MG63 (cell line): ENCODE data around the gene NPIPB4. TPM values are rescaled to one million over a fixed set of nuclear protein-coding genes. Genes with fewer than 3 reads are reported as not detected.
A peak's percentile ranks its signal among the peaks of the same experiment; 100 is the strongest.
"Not testable (repeated sequence)": the region's sequence is repeated elsewhere in the genome, so short reads cannot be mapped to it uniquely, and the experiment has no call there.

Experiments used
- DNase-seq: peaks from one replicate; pipeline ENCODE4 v3.0.0-alpha.2; 2020
- H3K27me3 ChIP-seq: fragments of 250-450 bp; sonication (Bioruptor Pico); 2 replicates; pipeline ENCODE4 v1.5.1; 2020; ENCODE audit warnings: mild to moderate bottlenecking, moderate library complexity
- H3K36me3 ChIP-seq: fragments of 250-450 bp; sonication (Bioruptor Pico); 2 replicates; pipeline ENCODE4 v1.5.1; 2020; ENCODE audit warnings: mild to moderate bottlenecking, moderate library complexity
- H3K4me3 ChIP-seq: fragments of 250-450 bp; sonication (Bioruptor Pico); 2 replicates; pipeline ENCODE4 v1.5.1; 2020; ENCODE audit warnings: mild to moderate bottlenecking, moderate library complexity
- H3K9me3 ChIP-seq: fragments of 250-450 bp; sonication (Bioruptor Pico); 2 replicates; pipeline ENCODE4 v1.5.1; 2020; ENCODE audit warnings: mild to moderate bottlenecking, moderate library complexity
- total RNA-seq: library from RNA; depleted of rRNA; stranded (reverse); fragments of >200 nt; shearing (Covaris generic); gene quantifications from 2 replicates; pipeline ENCODE4 v1.2.3, GENCODE V29; 2014; ENCODE audit warnings: low replicate concordance; rRNA removed

The NPIPB4 gene
- total RNA-seq, result 4.2 and 4.9 TPM in 2 replicates

DNA sequence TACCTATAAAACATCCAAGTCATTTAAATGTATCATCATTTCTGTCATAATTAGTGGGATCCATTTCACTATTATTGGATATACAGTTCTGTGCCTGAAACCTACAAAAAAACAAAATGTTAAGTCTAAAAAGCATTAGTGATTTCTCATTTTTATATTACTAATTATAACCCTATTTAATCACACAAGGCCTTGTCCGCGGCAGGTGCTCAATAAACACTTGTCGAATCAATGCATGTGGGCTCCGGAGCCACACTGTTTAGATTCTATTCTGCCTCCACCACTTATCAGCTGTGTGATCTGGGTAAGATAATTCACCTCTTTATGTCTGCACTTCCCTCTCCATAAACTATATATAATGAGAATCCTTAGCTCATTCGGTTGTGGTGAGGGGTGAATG is at the start of gene NPIPB4:
Gene NPIPB4 (minus strand): TSS at position 101 of the 400 bp plus-strand sequence. CDS start 378 bp downstream, outside the sequence.
- not testable (repeated sequence) for H3K9me3 ChIP-seq, H3K27me3 ChIP-seq, H3K36me3 ChIP-seq, DNase-seq, H3K4me3 ChIP-seq

DNA sequence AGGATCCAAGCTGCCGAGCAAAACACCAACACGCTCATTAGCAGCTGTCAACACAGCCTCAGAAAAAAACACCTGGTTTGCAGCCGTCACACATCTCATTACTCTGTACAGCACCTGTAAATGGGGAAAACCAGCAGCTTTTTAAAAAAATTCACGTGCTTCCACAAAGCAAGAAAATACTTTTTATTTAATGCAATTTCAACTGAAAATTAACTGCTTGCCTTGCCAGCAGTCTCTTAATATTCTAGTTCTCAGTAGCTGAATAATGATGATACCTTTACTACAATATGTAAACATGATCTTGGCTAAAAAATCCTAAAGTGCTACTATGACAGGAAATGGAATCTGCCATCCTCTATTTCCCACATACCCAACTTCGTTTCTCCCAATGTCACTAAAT is 41.4 kb upstream of the NPIPB4 start:
- H3K27me3 ChIP-seq, H3K4me3 ChIP-seq, DNase-seq, H3K9me3 ChIP-seq, H3K36me3 ChIP-seq: not testable (repeated sequence)

DNA sequence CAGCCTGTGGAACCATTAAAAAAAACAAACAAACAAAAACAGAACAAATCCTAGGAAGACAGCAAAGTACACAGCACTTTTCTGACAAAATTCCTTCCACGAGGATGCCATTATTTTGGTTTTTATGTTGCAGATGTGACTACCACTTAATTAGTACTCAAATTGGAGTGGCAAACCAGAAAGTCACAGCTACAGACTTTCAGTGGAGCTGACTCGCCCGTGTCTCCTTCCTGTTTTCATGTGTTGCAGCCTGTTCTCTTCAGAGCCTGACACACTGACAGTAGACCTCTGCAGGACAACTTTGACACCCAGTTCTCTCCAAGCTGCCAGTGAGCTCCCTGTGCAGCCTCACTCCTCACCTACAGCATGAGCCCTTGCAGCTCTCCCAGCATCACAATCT is 24.4 kb upstream of the NPIPB4 start:
- peak; percentile 0 for DNase-seq
- H3K9me3 ChIP-seq, H3K4me3 ChIP-seq, H3K27me3 ChIP-seq, H3K36me3 ChIP-seq: not testable (repeated sequence)

DNA sequence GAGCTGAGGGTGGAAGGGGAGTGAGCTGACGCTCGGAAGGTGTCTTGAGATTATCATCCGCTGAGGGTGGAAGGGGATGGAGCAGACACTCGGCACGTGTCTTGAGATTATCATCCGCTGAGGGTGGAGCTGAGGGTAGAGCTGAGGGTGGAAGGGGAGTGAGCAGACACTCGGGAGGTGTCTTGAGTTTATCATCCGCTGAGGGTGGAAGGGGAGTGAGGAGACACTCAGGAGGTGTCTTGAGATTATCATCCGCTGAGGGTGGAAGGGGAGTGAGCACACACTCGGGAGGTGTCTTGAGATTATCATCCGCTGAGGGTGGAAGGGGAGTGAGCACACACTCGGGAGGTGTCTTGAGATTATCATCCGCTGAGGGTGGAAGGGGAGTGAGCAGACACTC is 20.4 kb downstream of the NPIPB4 start:
- not testable (repeated sequence) for H3K9me3 ChIP-seq, H3K36me3 ChIP-seq, H3K4me3 ChIP-seq, H3K27me3 ChIP-seq, DNase-seq

DNA sequence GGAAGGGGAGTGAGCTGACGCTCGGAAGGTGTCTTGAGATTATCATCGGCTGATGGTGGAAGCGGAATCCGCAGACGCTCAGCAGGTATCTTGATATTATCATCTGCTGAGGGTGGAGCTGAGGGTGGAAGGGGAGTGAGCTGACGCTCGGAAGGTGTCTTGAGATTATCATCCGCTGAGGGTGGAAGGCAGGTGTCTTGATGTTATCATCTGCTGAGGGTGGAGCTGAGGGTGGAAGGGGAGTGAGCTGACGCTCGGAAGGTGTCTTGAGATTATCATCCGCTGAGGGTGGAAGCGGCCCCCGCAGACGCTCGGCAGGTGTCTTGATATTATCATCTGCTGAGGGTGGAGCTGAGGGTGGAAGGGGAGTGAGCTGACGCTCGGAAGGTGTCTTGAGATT is 21.2 kb downstream of the NPIPB4 start:
- not testable (repeated sequence) for H3K27me3 ChIP-seq, H3K4me3 ChIP-seq, DNase-seq, H3K36me3 ChIP-seq, H3K9me3 ChIP-seq

DNA sequence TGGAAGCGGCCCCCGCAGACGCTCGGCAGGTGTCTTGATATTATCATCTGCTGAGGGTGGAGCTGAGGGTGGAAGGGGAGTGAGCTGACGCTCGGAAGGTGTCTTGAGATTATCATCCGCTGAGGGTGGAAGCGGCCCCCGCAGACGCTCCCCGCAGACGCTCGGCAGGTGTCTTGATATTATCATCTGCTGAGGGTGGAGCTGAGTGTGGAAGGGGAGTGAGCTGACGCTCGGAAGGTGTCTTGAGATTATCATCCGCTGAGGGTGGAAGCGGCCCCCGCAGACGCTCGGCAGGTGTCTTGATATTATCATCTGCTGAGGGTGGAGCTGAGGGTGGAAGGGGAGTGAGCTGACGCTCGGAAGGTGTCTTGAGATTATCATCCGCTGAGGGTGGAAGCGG is 21.8 kb downstream of the NPIPB4 start:
- H3K9me3 ChIP-seq, H3K36me3 ChIP-seq, H3K27me3 ChIP-seq, DNase-seq, H3K4me3 ChIP-seq: not testable (repeated sequence)

DNA sequence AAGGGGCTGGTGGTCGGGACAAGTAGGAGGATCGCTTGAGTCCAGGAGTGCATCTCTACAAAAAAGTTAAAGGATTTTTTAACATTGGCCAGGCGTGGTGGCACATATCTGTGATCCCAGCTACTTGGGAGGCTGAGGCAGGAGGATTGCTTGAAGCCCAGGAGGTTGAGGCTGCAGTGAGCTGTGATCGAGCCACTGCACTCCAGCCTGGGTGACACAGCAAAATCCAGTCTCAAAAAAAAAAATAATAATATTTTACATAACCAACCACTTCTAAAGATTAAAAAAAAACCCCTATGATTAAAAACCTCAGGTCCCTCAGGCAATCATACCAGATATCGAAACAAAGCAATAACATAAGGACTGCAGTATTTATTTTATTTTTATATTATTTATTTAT is 23.3 kb downstream of the NPIPB4 start:
- not testable (repeated sequence) for H3K9me3 ChIP-seq, DNase-seq, H3K4me3 ChIP-seq, H3K36me3 ChIP-seq, H3K27me3 ChIP-seq

DNA sequence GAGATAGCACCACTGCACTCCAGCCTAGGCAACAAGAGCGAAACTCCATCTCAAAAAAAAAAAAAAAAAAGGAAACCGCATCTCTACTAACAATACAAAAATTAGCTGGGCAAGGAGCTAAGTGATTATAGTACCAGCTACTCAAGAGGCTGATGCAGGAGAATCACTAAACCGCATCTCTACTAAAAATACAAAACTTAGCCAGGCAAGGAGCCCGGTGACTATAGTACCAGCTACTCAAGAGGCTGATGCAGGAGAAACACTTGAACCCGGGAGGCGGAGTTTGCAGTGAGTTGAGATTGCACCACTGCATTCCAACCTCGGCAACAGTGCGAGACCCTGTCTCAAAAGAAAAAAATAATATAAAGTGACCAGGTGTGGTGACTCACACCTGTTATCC is 27.6 kb downstream of the NPIPB4 start:
- H3K27me3 ChIP-seq, H3K9me3 ChIP-seq, DNase-seq, H3K4me3 ChIP-seq, H3K36me3 ChIP-seq: not testable (repeated sequence)

DNA sequence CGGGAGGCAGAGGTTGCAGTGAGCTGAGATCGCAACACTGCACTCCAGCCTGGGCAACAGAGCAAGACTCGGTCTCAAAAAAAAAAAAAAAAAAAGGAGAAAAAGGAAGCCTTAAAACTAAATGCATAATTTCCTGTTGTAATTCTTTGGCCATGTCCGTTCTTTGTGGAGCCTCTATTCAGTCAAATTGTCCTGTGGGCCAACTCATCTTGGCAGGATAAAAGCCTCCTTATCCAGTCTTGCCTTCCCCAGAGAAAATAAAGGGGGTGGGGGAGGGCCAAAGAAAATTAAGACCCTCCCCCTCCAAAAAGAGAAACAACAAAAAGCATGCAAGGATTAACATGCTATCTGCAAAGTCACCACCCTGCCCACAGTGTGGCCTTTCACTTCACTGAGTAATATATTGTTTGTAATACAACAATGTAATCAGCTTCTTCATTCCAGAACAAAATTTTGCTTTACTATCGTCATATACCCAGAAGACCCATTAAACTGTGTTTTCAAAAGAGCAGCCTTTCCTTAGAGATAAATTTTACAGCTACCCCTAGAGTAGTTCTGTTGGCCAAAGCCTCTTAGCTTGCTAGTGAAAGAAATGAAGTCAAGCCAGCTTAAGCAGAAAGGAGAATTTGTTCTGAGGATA is 31.4 kb downstream of the NPIPB4 start:
- not testable (repeated sequence) for H3K27me3 ChIP-seq, DNase-seq, H3K4me3 ChIP-seq, H3K9me3 ChIP-seq, H3K36me3 ChIP-seq

DNA sequence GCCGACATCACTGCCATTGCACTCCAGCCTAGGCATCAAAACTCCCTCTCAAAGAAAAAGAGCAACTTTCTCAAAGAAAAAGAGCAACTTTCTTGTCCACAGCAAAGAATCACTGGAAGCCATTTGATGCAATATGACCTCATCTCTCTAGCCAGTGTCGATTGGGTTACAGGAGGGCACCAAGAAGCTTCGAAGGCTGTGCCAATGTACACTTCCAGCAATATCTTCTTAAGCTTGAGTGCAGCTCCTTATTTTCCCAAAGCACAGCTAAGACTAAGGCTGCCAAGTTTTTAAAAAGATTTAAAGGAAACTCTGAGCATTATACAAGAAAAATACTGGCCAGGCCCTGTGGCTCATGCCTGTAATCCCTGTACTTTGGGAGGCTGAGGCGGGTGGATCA is 32.0 kb downstream of the NPIPB4 start:
- H3K4me3 ChIP-seq, result not testable (repeated sequence)

DNA sequence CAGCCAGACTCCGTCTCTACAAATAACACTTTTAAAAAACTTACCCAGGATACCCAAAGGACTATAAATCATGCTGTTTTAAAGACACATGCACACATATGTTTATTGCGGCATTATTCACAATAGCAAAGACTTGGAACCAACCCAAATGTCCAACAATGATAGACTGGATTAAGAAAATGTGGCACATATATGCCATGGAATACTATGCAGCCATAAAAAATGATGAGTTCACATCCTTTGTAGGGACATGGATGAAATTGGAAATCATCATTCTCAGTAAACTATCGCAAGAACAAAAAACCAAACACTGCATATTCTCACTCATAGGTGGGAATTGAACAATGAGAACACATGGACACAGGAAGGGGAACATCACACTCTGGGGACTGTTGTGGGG is 34.3 kb downstream of the NPIPB4 start:
- not testable (repeated sequence) for H3K4me3 ChIP-seq, H3K9me3 ChIP-seq, H3K36me3 ChIP-seq, DNase-seq, H3K27me3 ChIP-seq

More for the DNA sequence above, 32.0 kb downstream of the NPIPB4 start:
- DNase-seq, H3K9me3 ChIP-seq, H3K27me3 ChIP-seq, H3K36me3 ChIP-seq: not testable (repeated sequence)

DNA sequence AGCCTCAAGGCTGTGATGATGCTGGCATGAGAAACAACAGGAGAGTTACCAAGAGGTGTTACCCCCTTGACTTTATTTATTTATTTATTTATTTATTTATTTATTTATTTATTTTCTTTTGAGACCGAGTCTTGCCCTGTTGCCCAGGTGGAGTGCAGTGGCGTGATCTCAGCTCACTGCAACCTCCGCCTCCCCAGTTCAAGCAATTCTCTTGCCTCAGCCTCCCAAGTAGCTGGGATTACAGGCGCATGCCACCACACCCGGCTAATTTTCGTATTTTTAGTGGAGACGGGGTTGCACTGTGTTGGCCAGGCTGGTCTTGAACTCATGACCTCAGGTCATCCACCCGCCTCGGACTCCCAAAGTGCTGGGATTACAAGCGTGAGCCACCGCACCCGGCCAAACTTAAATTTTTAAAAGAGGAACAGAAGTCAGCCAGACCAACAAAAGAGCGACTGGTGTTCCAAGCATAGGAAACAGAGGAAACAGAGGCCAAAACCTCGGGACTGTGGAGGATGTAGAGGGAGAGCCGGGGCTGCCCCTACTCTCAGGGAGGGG is 36.6 kb downstream of the NPIPB4 start:
- not testable (repeated sequence) for H3K36me3 ChIP-seq, H3K27me3 ChIP-seq, H3K9me3 ChIP-seq, DNase-seq
- peak overlapping the region; percentile 83 for H3K4me3 ChIP-seq

DNA sequence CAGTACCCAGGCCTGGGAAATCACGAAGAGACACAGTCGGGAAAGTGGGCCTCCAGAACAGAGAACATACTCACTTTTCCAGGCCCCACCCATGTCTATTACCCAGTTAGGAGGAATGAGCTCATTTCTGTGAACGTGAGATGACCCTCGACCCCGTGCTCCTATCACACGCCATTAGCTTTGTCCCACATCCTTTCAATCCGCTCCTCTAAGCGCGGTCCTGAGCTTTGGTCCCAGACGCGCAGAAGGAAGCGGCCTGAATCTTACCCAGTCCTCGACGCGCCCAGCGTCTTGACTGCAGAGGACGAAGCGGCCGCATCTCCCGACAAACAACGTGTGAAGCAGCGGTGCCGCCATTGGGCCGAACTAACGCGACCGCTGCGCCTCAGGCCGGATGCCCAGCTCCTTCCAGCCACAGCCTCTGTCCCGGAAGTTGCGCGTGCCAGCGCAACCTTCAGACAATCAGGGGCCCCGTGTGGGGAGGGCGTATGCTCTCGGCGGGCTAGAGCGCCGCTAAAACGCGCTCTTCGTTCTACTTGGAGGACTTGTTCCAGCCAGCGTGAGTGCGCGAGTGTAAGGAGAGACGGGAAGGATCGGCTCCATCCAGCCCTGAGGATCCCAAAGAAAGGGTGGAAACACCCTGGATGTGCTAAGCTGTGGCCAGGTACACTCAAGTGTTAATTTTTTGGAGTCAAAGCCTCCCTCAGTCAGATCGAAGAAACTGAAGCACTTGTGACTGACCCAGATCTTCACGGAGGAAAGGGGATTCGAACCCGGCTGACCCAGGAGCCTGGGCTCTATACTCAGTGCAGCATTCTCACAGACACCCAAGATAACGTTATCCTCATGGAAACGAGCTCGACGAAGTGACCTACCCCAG is 37.3 kb downstream of the NPIPB4 start:
- not testable (repeated sequence) for H3K36me3 ChIP-seq, H3K9me3 ChIP-seq, H3K27me3 ChIP-seq
- peak; percentile 82 for DNase-seq
- H3K4me3 ChIP-seq, result peak overlapping the region; percentile 83

DNA sequence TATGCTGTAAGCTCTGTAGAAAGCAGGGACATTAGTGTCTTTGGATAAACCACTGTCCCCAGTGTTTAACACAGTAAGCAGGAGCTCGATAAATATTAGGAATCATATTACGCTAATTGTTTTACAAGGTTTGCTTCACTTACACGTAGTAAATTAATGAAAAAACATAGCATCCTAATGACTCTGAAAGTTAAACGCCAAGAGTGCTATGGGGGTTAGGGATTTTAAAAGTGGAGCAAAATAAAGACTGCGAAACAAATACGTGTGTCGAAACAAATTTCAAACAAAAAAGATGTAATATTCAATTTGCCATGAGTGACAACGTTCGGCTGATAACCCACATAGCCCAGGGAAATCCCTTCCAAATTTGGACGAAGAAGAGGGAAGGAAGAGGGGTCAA is 37.9 kb downstream of the NPIPB4 start:
- H3K9me3 ChIP-seq, H3K36me3 ChIP-seq, H3K27me3 ChIP-seq, DNase-seq: not testable (repeated sequence)
- peak overlapping the region; percentile 83 for H3K4me3 ChIP-seq

DNA sequence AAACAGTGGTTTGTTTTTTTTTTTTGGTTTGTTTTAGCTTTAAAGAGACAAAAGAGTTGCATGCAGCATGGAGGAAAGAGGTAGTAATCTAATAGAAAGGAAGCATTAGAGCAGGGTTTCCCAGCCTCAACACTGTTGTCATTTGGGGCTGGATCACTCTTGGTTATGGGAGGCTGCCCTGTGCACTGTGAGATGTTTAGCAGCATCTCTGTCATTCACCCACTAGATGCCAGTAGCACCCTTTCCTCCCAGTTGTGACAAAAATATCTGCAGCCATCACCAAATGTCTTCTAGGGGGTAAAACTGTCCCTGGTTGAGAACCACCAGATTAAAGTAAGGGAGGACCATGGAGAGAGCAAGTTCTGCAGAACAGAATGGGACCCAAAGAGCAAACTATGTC is 40.5 kb downstream of the NPIPB4 start:
- not testable (repeated sequence) for H3K27me3 ChIP-seq, H3K4me3 ChIP-seq, H3K36me3 ChIP-seq, DNase-seq, H3K9me3 ChIP-seq

DNA sequence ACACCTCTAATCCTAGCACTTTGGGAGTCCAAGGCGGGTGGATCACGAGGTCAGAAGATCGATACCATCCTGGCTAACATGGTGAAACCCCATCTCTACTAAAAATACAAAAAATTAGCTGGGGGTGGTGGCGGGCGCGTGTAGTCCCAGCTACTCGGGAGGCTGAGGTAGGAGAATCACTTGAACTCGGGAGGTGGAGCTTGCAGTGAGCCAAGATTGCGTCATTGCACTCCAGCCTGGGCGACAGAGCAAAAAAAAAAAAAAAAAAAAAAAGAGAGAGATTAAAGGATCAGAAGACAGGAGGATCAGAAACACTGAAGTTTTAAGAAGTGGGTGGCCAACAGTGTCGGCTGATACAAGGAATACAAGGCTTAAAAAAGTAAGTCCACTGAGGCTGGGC is 41.9 kb downstream of the NPIPB4 start:
- not testable (repeated sequence) for H3K27me3 ChIP-seq, DNase-seq, H3K4me3 ChIP-seq, H3K9me3 ChIP-seq
- peaks cover 12% of the 10 kb centered on the region for H3K36me3 ChIP-seq

DNA sequence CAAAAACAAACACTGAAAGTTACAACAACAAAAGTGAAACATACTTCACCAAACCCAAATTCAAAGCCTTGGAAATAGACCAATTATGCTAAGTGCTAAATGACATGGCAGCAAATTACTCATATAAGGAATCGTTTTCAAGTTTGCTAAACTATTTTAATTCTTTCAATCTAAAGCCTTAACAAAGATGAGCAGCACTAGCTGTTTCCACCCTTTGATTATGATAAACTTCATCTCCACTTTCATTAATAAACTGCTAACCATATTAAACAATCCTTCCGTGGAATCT is 55.2 kb downstream of the NPIPB4 start:
- H3K9me3 ChIP-seq, H3K36me3 ChIP-seq, DNase-seq, H3K27me3 ChIP-seq, H3K4me3 ChIP-seq: not testable (repeated sequence)
